HG03520 (cell line): Measurements from ENCODE around the gene NR2E1.

Experiments
- ATAC-seq: cut with Tn5 transposase; IDR thresholded peaks from one replicate; pipeline ENCODE4 v1.9.1; 2021; ENCODE audit warnings: mild to moderate bottlenecking, moderate library complexity; ENCODE audit not compliant: unreplicated experiment

NR2E1 gene

GRCh38 chr6:108207013-108207412, 41.2 kb downstream of the NR2E1 start:
- no peak for ATAC-seq

DNA sequence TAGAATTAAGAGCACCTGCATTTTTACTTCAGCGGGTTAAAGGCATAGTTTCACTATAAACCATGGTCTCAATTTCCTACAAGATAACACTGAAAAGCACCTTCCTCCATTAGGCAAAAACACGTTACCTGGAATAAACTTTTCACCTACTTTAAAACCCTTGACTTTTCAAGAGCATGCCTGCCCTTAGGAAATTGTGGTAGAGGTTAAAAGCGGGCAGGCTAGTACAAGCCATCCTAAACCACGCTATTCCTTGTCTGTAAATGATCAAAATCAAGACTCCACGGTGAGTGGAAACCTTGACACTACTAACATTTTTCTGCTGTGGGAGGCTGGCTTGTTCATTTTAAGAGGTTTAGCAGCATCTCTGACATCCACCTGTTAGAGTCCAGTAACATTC, 43.9 kb downstream of the NR2E1 start:
- ATAC-seq = no peak

DNA sequence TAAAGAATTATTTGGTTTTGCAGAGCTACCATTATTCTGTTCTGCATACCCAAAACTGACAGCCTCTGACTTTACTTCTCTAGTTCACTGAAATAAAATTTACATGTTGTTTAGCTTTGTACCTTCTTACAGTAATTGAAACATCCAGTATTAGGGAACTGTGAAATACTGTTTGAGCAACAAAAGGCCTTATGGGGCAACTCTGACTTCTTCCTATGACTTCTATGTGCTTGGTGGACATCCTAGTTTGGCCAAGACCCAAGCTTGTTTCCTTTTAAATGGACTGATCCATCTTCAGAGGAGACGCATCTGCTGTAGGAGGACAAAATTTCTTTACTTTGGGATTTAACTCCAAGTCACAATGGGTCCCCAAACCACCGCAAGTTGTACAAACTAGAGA, 44.7 kb downstream of the NR2E1 start:
- no peak for ATAC-seq

GRCh38 chr6:108211671-108212070, 45.8 kb downstream of the NR2E1 start:
- no peak for ATAC-seq

DNA sequence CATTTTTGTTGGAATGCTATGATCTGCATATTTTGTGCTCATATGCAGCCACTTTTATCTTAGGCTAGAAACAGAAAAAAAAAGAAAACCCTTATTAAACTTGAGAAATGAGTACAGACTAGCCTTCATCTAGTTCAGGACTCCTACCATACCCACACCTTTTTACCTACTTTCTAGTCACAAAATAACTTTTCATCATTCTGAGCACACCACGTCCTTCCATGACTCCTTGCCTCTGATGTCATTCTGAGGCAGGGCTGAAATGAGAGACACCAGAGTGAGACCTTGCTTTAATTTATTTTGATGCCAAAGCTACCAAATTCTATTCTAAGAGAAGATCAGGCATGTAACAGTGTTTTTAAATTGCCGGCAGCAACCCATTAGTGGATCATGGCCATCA, 56.2 kb downstream of the NR2E1 start:
- no peak for ATAC-seq

- no peak for ATAC-seq
Measured at GRCh38 chr6:108222504-108222903, 56.7 kb downstream of the NR2E1 start.

- no peak for ATAC-seq
Measured at GRCh38 chr6:108227290-108227689, 61.5 kb downstream of the NR2E1 start.

DNA sequence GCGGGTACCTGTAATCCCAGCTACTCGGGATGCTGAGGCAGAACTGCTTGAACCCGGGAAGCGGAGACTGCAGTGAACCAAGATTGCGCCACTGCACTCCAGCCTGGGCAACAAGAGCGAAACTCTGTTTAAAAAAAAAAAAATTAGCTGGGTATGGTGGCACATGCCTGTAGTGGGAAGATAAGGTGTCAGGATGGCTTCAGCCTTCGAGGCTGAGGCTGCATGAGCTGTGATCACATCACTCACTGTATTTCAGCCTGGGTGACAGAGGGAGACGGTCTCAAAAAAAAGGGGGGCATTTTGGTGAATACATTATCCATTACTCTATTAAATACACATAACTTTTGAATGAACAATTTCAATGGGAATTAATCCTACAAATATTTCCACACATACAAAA, 62.6 kb downstream of the NR2E1 start:
- no peak for ATAC-seq

DNA sequence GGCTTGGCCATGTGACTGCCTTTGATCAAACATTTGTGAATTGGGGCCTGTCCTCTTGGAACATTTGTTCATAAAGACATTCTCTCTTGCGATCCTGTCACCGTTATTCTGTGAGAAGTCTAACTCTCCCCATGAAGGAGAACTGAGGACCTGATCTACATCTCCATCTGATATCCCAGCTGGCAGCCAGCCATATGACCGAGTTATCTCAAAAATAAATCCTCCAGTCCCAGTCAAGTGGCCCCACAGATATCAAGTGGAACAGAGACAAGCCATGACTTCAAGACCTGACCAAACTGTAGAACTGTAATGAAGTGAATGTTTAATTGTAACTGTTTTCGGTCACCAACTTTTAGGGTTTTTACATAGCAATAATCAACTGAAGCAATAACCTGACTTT, 69.3 kb downstream of the NR2E1 start:
- ATAC-seq = no peak

DNA sequence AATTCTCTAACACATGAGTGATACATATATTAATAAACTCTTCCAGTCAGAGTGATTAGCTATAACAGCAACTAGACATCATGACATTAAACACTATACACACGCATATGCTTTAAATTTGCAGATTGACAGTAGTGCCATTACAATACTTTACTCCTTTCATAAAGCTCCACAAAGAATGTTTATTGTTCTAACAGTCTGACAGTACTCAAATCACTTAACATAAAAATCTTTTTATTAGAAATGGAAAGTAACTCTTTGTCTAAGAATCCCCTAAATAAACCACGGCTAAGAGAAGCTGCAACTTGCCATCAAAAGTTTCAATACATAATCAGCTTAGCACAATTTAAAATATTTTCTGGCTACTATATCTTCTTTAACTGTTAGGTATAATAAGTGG, 71.0 kb downstream of the NR2E1 start:
- no peak for ATAC-seq

GRCh38 chr6:108238322-108238721, 72.5 kb downstream of the NR2E1 start:
- ATAC-seq = no peak
